HG02759 (cell line): Measurements from ENCODE around the gene ZNF831.

Experiments
- ATAC-seq: cut with Tn5 transposase; IDR thresholded peaks from one replicate; pipeline ENCODE4 v1.9.1; 2021; ENCODE audit warnings: mild to moderate bottlenecking, moderate library complexity; ENCODE audit not compliant: unreplicated experiment

The ZNF831 gene

DNA sequence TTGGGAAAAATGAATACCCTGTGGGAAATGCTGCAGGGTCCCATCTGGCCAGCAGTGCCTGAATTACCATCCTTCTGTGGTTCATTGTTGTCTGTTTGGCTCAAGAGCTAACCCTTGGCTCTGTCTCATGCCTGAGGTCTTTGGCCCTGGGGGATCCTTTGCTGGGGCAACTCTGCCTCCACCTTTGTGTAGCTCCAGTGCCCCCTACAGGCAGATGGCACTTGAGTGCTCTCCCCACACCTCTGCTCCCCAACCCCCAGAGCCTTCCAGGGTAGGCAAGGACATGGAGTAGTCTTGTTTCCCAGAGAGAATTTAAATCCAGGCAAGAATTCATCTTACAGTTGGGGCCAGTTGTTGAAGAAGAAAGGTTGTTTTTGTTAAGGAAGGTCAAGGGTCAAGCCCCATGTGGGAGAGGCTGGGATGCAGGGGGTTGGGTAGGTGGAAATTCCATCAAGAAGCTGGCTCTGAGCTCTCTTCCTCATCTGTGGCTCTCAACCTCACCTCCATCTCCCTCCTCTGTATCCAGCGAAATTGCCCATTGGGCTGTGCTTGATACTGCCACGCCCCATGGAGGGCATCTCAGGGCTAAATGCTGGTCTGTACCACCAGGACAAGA lies 44.2 kb downstream of the ZNF831 start:
- no peak for ATAC-seq

DNA sequence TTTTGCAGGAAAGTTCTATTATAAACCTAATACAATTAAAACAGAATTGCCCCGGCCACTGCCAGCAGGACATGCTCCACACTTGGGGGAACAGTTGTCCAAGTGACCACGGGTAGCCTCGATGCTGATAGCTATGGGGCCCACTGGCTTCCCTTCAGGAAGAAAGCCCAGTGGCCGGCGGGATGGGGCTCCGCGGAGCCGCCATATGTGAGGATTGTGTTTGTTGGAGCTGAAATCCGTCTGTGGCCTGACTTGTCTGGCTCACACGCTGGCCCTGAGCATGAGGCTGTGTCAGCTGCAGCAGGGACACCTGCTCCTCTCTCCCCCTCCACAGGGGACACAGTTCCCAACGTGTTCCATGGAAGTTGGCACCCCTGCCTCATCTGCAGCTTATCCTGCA lies 46.6 kb downstream of the ZNF831 start:
- ATAC-seq: no peak

DNA sequence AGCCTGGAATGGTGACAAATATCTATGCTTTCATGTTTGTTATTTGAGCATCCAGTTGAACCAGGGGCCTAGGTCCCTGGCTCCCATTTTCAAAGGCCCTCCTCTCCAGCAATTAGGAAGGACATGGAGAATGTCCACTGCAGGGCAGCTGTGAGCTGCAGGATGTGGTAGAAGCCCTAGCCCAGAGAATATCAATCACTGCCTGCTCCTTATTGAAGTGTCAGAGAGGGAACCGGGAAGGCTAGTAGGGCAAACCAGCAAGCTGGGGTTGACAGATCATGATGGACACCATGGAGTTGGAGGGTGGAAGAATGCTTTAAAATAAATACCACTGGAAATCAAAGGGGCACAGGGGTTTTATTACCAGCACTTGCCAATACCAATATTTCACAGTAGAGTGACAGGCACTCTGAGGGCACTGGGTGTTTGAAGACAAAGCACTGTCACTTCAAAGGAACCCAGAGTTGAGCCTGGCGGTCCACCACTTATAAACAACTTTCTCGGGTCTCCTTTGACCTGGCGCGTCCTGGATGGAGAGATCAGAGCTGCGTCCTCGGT lies 47.7 kb downstream of the ZNF831 start:
- ATAC-seq: no peak

DNA sequence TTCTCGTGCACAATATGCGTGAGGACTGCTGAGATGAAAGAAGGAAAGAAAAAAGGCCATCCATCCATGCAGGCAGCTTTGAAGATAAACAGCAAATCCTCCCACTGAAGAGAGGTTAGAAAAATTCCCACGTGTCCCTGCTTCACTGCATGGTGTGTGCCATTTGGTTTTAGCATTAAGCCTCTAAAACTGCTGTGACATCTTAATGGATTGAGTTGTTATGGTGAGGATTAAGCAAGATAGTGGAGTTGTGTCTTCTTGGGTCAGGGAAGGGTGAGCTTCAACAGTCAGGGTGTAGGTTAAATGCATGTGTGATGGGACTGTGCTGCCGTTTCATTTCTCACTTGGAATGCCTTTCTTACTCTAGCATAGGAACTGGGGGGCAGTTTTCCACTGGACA lies 50.5 kb downstream of the ZNF831 start:
- no peak for ATAC-seq

DNA sequence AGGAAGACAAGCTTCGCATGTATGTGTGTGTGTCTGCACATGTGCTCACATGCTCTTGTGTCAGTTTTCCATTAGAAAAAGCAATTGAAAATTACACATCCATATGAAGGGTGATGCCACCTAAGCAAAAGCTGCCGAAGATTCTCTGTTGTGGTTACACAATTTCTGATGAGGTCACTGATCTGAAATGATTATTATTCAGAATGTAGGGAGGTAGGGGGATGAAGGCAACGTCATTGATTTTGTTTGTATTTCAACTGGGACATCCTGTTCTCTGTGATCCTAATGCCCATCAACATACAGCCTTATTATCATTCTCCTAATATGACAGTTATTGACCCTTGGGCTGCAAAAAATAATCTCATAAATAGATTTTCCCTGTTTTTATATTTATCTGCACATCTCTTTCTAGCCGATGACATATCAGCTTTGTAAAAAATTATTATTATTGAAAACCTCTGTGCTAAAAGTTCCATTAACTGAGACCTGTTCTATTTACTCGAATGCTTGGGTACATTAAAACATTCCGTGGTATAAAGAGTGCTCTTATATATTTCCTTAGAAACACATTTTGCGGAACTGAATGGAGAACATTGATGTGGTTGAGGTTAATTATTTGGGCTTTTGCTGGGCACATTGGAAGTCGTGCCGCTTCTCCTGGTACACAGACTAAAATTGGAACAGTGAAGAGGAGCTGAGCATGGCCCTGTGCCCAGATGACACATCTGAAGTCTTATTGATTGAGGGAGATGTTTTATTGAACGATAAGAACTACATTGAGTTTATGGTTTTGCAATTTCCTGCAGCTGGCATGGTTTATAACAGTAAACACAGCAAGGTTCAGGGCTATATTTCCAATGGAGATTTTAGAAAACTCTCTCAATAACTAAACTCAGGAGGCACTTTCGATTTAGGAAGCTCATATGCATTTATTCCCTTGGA lies 51.3 kb downstream of the ZNF831 start:
- ATAC-seq: no peak

DNA sequence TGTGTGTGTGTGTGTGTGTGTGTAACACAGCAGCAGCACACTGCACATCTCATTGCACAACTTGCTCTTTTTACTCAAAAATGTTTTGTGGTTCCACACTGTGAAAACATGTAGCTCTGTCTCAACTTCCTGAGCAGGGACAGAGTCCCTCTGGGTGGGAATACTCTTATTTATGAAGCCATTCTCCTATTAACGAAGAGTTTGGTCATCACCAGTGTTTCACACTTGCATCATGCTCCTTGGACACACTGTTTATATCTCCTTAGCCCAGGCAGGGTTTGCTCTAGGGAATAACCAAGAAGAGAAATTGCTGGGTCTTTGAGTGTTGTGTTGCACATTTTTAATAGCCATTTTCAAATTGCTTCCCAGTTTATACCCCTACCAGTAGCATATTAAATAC lies 53.6 kb downstream of the ZNF831 start:
- no peak for ATAC-seq

DNA sequence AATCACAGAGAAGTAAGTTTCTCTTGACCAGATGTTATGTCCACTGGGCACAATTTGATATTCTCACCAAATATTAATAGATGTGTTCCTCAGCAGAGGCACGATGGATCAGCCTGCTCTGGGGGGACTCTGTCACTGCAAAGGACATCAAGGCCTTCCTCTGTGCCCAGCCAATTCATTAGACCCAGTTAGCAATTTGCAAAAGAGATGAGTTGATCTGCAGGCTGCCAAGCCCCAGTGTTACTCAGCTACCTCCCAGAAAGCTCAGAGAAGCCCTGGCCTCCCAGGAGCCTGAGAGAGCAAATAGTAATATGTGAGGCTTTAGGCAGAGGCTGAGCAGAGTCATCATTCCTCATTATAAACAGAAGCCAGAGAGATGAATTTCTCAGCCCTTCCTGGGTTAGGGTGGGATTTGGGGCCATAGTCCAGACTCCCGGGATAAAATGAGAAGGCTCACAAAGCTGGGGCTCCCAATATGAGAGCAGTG lies 54.2 kb downstream of the ZNF831 start:
- no peak for ATAC-seq

DNA sequence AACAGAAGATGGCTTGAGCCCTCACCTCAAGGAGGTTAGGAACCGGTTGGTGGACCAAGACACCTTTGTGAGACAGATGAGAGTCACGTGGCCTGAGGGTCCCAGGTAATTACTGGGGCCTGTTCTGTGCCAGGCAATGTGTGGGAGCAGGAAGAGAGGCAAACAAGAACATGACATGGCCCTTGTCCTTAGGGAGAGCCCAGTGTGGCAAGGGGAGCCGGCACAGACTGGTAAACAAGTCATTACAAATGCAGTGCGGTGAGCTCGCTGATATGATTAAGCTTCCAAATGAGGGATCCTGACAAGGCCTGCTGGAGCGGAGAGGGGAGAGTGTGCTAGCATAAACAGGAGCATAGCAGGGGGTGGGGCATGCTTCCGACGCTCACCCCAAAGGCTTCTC lies 55.6 kb downstream of the ZNF831 start:
- ATAC-seq: no peak

DNA sequence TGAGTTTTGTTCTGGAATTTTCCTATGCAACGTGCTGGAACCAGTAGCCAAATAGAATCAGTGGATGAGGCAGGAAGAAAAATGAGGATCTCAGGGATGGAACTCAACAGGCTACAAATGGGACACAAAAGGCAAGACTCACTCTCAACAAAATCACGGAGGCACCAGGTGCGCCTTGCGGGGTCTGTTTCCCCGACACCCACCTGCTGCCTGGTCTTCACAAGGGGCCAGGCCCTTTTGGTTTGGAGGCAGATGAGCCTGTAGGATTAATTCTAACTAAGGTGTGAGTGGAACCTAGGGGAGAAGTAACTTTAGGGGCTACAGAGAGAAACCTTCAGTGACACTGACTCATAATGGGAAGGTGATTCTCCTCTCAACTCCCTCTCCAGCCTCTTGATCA lies 56.5 kb downstream of the ZNF831 start:
- no peak for ATAC-seq

DNA sequence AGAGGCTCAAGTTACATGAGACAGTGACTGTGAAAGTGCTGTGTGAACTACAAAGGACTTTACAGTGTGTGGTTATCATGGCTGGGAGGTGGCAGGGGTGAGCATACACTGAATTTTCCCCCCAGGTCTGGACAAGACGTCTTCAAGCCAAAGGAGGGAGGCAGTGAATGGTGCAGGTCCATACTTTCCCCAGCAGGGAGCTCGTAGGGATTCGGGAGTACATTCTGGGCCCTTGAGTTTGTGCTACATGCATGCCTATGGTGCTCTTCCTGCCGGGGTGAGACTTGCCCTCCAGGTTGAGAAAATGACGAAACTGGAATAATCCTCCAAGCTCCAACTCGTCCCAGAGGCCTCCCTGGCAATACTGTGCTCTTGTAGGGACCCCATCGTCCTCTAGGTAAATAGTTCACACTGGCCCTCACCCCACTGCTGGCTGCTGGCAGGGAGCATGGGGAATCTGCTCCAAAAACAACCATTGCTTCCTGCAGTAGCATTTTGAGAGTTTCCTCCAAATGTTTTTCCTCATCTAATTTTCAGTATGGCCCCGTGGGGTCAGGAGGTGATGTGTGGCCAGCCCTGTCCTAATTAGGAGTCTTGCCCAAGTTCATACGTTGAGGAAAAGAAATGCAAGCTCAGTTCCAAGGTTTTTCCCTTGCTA lies 57.6 kb downstream of the ZNF831 start:
- ATAC-seq: no peak

DNA sequence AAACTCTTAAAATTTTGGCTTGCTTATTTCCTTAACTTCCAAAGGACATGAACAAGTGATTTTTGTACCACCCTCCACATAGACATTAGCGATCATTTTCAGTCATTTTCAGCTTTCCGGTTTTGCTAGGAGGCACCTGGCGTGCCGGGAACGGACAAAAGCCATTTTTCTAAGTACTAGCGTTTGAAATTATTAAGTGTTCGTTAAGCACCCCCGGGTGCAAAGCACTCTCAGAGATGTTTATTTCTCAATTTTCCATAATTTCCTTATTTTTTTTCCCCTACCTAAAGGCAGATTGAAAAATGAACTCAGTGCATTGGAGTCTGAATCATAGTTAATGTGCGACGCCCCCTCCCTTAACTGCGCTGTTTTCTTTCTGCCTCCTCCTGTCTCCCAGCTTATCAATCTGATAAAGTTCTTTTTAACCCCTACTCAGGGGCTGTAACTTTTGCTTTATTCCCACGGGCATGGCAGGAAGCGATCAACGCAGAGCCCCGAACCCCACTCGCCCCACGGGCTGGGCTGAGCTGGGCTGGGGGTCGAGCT lies 58.2 kb downstream of the ZNF831 start:
- ATAC-seq: no peak

DNA sequence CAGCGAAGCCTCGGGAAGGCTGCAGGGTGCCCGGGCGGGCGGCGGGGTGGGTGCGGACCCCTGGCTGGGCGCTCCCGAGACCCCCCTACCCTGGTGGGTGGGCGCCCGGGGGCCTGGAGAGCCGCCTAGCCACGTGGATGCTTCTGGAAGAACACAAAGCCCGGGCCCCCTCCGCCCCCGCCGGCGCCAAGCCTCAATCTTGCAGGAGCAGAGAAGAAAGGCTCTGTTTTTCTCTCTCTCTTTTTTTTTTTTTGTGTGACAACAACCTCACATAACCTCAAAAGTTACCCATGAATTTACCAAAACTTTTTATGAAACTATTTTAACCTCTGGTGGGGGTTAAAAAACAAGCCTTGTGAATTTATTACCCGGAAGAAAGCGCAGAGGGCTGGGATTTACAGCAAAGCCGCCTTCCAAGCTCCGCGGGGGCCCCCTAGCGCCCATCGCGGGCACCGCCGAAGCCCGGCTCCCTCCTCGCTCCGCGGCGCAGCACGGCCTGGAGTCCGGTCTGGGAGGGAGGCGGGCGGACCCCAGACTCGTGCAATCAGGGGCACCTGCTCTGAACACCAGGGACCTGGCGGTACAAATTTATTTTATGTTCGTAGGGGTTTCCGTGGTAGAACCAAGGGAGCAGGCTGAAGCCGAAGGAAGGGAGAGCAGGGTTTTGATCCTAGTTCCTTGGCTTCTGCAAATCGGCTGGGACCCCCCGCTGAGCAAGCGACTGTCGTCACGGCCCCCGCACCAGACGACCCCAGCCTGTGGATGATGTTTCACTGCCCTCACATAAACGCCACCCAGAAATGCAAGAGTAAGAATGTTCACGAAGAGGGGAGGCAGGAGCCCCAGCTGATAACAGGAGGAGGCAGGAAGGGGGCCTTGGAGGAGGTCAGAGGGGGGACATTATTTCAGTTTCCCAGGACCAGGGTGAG lies 58.9 kb downstream of the ZNF831 start:
- ATAC-seq: peak; percentile 94

DNA sequence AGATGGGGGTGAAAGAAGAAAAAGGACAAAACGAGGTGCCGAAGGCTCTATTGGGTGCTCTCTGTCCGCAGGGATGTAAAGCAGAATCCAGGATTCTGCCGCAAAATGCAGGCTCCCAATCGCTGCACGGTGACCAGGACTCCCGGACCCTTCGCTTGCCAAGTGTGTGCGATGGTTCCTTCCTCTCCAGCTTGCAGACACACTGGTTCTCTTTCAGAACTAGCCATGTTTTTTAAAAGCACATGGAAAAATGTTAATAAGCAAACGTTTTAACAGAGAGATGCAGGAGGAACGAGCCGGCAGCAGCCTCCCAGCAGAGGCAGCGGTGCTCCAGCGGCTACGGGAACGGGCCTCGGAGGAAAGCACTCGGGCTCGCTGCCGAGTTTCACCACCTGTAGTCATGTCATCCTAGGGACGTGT lies 59.6 kb downstream of the ZNF831 start:
- ATAC-seq: no peak

DNA sequence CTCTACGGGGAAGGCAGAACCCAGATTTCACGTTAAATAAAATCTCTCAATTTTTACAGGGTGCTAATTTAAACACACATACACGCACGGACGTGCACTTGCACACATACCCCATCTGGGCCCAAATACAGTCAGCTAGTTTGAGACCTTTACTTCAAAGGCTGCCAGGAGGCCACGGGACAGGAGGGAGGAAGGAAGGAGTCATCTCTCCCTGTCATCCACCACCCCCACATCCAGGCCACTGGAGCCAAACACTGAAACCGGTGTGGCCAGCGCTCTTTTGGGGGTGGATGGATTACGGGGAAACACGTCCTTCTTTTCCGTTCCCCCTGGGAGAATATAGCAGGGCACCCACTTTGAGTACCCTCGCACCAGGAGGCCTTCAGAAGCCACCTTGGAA lies 60.1 kb downstream of the ZNF831 start:
- ATAC-seq: no peak

DNA sequence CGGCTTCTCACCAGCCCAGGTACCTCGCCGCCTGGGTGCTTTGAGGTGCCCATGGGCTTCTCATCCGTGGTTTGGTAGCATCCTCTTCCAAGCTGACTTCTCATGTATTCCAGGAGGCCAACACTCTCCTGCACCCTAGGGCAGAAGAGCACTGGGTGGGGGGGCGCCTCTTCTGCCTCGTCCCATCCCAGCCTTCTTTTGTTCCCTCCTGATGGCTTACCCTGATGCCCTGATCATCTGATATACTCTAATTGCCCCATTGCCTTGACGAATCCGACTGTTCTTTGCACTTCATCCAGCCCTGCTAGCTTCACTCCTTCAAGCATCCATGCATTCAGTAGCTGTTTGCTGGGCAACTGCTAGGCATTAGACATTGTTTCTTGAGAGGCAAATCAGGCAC lies 60.6 kb downstream of the ZNF831 start:
- no peak for ATAC-seq

DNA sequence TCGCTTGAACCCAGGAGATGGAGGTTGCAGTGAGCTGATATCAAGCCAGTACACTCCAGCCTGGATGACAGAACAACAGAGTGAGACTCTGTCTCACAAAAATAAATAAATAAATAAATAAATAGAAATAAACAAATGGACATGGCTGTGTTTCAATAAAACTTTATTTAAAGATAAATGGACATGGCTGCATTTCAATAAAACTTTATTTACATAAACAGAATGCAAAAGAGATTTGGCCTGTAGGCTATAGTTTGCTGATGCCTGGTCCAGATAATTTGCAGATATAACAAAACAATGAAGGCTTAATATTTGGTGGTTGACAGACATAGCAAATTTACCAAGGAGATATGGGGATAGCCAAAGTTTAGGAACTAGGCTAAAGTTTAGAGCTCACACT lies 66.8 kb downstream of the ZNF831 start:
- no peak for ATAC-seq

DNA sequence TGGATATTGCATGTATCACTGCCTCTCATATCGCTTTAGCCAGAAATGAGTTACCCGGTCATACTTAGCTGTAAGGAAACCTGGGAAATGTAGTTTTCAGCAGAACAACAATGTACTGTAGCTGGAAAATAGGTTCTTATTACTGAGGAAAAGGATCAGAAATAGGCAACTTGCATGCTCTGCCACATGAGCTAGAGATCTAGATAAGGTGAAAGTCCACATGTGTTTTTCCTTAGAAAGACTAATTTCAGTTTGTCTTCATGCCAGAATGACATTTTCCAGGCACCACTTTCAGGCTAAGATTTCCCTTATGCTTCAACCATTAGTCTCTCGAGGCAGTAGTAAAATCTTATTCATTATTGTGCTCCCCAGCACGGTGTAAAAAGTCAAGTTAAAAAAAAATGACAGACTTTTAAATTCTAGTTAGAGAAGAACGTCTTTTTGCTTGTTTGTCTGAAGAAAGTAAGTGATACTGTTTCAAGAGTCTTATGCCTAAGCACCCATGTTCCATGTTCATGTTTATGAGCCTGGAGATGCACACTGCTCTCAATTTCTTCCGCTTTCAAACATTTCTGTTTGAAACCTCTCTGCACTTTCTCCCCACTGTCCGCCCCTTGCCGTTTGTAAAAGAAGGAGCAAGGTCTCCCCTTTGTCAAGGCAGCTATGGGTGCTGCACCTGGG lies 67.6 kb downstream of the ZNF831 start:
- ATAC-seq: no peak

DNA sequence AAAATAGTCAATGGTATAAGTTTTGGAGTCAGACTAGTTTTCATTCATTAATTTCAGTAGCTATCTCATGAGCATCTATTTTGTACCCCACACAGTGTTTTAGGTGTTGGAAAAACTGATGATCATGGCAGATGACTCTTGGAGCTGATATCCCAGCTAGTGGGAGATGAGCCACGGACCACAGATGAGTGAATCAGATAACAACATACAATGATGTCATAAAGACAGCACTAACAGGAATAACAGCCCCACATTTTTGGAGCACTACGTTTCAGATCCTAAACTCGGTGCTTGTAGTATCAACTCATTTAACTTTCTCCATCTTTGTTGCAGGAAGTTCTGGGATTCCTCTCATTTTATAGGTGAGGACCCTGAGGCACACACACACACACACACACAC lies 69.0 kb downstream of the ZNF831 start:
- ATAC-seq: no peak

DNA sequence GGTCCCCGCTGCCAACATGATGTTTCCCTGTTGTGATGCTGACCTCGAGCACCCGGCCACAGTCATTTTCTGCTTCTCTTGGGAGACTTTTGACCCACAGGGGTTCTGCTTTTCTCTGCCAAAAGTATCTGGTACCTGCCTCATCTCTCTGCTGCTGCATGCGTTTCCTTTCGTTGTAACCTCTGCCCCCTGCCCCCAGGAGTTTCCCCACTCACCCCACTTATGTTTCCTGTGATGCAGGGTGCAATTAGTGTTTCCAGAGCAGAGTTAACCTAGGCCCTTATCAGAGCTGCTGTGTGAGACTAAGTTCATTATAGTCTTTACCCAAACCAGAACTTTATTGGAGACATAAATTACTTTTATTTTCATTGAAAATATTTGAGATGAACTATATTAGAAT lies 71.6 kb downstream of the ZNF831 start:
- ATAC-seq: no peak

DNA sequence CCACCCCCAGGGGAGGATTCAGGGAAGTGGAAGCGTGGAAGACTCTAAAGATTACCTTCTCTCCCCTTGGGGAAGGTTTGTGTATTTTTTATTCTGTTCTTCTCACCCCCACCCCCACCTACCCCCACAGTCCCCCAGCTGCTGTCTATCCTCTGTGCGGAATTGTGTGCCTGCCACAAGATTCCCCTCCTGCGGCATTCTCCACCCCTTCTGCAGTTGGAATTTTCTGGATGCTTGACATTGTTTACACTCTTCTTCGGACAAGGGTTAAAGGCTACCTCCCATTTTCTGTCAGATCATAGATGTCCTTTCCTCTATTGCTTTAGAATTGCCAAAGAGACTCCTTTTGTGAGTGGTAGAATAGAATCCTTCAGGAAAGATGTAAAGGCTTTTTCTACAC lies 76.4 kb downstream of the ZNF831 start:
- no peak for ATAC-seq
